Cerebellar nuclear complex (tissue), 1 donor: ENCODE data around the gene CLDN11.
A peak's percentile ranks its signal among the peaks of the same experiment; 100 is the strongest.

ENCODE experiments used
- DNase-seq, 2 experiments: peaks; one replicate each; lab custom pipeline; 2025; lab: John Stamatoyannopoulos, UW

Gene CLDN11

DNA sequence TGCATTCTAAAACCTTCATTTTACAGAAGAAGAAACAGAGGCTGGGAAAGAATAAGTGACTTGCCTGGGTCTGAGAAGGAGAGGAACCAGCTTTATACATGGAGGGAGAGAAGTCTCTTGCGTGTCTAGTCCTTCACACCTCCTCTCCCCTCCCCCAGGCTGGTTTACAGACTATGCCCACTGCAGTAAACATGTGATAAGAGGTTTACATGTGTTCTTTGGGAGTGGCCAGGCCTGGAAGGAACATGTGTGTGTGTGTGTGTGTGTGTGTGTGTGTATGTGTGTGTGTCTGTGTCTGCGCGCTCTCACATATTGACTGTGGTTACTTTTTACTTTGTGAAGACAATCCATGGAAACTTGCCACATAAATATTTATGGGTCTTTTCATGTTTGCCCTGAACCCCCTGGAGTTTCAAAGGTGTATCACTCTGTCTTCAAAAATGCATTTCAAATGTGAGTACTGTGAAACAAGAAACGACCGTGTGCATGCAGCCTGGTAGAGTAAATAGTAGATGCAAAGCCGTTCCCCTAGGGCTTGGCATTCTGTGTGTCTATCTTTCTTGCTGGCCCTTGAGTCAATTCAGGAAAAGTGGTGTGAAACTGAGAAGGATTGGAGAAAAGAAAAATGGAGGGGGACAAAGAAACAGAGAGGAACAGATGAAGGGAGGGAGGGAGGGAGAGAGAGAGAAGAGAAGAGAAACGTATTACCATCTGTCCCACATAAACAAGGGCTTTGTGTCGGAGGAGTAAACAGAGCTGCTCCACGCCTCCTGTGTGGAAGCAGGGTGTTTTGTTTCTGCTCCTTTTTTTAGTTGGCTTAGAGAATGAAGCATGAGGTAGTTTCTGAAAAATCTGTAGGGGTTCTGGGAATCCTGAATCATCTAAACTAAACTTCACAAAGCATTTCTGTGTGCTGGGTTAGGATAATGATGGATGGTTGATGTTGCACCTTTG is 51.7 kb downstream of the CLDN11 start:
- peak; percentile 2 to 33 for DNase-seq

DNA sequence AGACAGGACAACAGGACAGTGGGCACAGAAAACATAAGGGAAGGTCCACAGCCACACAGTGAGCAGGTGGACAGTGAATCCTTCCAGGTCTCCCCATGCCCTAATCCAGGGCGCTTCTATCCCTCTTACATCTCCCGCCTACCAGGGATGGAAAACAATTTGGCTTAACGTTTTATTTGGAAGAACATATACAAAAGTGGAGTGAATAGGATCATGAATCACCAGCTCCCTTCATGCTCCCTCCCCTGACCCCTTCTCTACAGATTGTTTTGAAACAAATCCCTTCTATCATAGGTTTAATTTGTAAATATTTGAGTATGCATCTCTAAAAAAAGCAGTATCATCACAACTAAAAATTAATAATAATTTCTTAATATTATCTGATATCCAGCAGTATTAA is 52.5 kb downstream of the CLDN11 start:
- no peak for DNase-seq

DNA sequence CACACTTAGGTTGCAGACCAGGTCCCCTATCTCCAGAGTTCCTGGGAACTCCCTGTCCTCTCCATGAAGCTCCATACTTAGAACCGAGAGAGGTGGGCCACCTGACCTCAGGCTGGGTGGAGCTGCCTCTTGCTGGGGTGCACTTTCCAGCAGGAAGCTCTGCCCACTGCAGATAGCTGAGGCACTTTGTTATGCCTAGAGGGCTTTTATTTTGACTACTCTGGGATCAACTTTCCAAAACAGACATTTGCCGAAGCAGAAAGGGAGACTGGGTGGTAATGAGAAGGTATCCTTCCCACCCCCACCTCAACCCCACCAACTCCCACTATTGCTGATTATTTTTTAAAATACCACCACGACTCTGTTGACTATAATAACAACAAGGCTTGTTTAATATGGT is 54.7 kb downstream of the CLDN11 start:
- no peak for DNase-seq

DNA sequence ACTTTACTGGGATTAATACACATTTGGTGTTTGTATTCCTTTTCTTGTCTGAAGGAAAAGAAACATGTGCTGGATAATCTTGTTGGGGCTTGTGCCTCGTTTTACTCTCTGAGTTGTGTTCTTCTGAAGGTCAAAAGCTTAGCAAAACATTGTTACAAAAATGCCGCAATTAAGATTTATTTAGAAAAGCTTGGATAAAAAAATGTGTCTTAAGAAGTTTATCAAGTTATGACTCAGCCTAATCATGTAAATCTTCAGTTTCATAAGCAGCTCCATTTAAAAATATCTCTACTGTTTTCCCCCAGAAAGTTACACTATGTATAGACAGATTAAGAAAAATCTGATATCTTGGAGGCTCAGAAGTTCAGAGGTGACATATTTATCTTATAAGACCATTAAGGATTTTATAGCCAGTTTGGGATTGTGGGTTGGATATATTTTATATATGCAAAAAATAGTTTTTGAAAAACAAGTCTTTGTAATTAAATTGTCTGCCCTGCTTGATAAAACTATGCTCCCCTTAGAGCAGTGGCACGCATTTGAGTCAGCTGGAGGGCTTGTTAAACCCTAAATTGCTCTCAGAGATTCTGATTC is 56.5 kb downstream of the CLDN11 start:
- DNase-seq, result no peak

DNA sequence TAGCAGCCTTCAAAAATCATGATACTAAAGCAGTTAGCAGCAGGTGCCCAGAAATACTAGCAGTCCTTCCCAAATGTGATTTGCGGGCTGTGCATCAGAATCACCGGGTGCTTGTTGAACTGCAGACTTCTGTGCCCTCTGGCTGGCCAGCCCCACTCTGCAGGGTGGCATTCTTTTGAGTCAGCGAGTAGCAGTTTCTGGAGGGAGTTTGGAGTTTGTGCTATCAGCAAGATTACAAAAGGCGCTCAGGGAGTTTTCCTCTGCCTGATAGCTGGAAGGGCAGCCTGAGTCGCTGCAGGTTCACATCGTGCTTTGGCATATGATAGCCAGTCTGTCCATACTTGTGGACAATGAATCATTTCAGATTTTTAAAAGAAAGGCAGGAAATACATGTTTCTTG is 57.6 kb downstream of the CLDN11 start:
- no peak for DNase-seq

DNA sequence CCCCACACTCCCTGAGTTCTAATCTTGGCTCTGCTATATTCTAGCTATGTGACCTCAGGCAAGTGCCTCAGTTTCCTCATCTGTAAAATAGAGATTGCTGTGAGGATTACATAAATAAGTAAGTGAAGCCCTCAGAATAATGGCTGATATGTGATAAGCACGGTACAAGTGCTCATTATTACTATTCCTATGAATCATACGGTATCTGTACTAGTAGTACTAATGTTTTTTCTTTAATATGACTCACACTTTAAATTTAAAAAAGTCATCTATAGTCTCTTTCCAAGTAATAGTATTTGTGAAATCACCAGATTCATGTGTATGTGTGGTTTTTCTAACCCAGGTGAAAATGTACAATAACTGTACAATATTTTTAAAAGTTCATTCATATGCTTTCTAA is 58.7 kb downstream of the CLDN11 start:
- no peak for DNase-seq

DNA sequence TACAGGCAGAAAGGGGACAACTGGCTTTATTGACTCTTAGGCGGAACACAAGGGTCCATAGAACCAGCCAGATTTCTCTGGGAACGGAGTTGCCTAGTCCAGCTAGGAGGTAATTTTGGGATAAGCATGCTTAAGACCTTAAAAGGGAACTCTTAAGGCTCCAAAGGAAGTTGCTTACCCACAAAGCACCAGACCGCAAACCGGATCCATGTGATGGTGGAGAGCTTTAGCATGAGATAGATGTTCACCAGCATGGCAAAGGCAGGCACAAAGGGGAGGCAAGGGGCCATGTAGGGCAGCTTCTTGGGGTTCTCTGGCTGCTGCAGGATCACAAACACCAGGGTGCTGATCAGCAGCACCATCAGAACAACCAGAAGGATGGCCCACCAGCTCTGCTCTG is 61.4 kb downstream of the CLDN11 start:
- no peak for DNase-seq

DNA sequence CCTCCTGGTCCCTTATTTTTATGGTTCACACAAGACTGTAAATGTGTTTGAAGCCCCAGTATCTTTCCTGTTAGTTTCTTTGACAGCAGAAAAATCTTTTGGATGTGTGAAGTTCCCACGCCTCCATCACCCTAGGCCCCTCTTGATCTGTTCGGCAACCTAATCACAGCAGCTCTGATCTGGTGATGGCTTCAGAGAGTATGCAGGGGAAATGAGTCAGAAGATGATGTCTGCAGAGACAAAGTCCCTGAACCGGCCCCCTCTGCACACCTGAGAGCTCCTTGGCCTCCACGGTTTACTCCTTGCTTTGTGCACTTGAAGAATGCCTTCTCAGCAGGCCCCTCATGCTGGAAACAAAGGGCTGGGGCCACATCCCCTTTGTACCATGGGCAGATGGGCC is 63.5 kb downstream of the CLDN11 start:
- no peak for DNase-seq

DNA sequence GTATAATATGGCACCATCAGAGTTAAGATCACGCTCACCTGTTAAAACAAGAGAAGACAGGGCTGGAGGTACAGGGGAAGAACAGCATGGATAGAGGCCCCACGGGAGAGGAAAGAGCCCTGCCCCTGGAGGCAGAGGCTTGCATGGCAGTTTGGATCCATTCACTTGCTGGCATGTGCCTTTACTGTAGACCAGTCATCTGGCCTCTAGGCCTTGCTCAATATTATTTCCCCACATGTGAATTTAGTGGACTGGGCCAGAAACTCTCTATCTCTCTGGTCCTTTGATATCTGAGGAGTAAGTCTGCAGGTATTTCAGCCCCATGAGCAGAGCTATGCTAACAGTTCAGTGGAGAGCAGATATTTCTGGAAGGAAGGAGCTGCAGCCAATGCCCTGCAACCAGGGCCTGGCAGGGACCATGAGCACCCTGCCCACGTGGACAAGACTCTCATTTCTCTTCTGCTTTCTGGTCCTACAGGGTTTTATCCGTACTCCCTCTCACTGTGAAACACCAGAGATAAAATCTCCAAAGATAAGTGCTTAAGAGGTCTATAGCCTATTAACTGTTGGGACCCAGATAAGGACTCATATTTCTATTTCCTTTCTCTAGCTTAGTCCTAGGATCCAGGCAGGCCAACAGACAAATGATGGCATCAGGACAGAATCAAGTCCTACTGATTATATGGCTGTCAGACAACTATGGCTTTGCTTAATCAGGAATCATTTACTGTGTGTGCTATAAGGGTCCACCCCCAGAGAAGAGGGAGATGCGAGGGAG is 65.0 kb downstream of the CLDN11 start:
- no peak for DNase-seq
